ENCODE results near the gene DVL1. TPM values are rescaled to one million over a fixed set of nuclear protein-coding genes. Genes with fewer than 3 reads are reported as not detected.

Gene DVL1
- total and polyA plus RNA-seq, 10 of the 15 experiments (the other 5 are each of a cell fraction or from before 2014, with no cell fraction given), result 0.10 to 31.1 (median 4.6) TPM

- TF ChIP-seq ZNF592 (IDR thresholded peaks at IDR 0.05), result no peak
- no peak for TF ChIP-seq NKRF (conservative IDR thresholded peaks at IDR 0.05)
- no peak for TF ChIP-seq MEF2A (IDR thresholded peaks at IDR 0.05; ENCODE audit: insufficient read depth, low read depth, low read length)
Measured at GRCh38 chr1:1292851-1293250, 56.4 kb downstream of the DVL1 start (continued).

GRCh38 chr1:1292442-1292779, 56.8 kb downstream of the DVL1 start:
- Histone ChIP-seq H3K4me3 (no peak overlapping the region), H4K20me1 (ENCODE audit: control insufficient read depth, insufficient read depth) (no peaks in the 10 kb centered on the region), H2AFZ (ENCODE audit: control insufficient read depth, low read depth, low read length) (no peak overlapping the region), H3K4me2 (ENCODE audit: control insufficient read depth, insufficient read depth) (no peak overlapping the region), H3K79me2 (ENCODE audit: control insufficient read depth, insufficient read depth, low read length) (no peaks in the 10 kb centered on the region), H3K36me3 (ENCODE audit: control insufficient read depth in 2 of 2, insufficient read depth in 2 of 2, low read length in 1 of 2) (no peaks in the 10 kb centered on the region), H3K4me1 (ENCODE audit: control insufficient read depth, insufficient read depth, low read length) (no peaks in the 10 kb centered on the region), H3K27ac (ENCODE audit: control insufficient read depth, insufficient read depth) (no peak overlapping the region), H3K9me3 (replicated peaks; ENCODE audit: control insufficient read depth, insufficient read depth, low read length) (no peaks in the 10 kb centered on the region), H3K9ac (ENCODE audit: control insufficient read depth, insufficient read depth, low read length) (no peak overlapping the region), H3K27me3 (replicated peaks in 1 of 2; ENCODE audit: control insufficient read depth in 2 of 2, insufficient read depth in 2 of 2, low read length in 1 of 2) (no peaks in the 10 kb centered on the region)
- ATAC-seq, result no peak
- 69% methylated on average over 9 of the region's 9 CpGs for WGBS (ENCODE audit: insufficient coverage, insufficient replicate concordance, low lambda C conversion rate, missing lambda C conversion rate)
- in situ Hi-C loops (cut with MboI), result no loop called here
- SMC1A ChIA-PET (ENCODE audit: uncharacterized antibody, unreplicated experiment), result interaction anchor here (1.0 to 2.8 kb wide), 5 partner anchors 9 to 170 kb away, joined by 3 to 23 read pairs (median 4); no protein-coding TSS in a partner anchor
- intact Hi-C loops (cut with micrococcal nuclease; ENCODE audit: unreplicated experiment), result loop anchor here (2.0 kb wide), 1 partner anchor 308 kb away; no protein-coding TSS in a partner anchor
- no peak for FAIRE-seq
- POLR2A ChIA-PET, result interaction anchor here (1.0 to 1.2 kb wide), 2 partner anchors 42 to 170 kb away, joined by 4 read pairs; no protein-coding TSS in a partner anchor
- CTCF ChIA-PET, result interaction anchor here (0.6 to 2.7 kb wide), 15 partner anchors 11 to 309 kb away, joined by 3 to 57 read pairs (median 3); no protein-coding TSS in a partner anchor
- no TSS peak for BruUV-seq (replicated peaks)
- RAD21 ChIA-PET (ENCODE audit: unreplicated experiment), result interaction anchor here (0.7 to 3.1 kb wide), 13 partner anchors 42 to 310 kb away, joined by 3 to 63 read pairs (median 4); partner anchors contain the start of genes C1orf159 and TNFRSF18
- no peak for DNase-seq (ENCODE audit: low read depth, low spot score)
- TF ChIP-seq REST (IDR thresholded peaks at IDR 0.05; ENCODE audit: low read depth, low read length), result no peak
- TF ChIP-seq ZNF384 (IDR thresholded peaks at IDR 0.05; ENCODE audit: borderline replicate concordance, low read depth, low read length), result no peak
- no peak for TF ChIP-seq POLR2AphosphoS5 (IDR thresholded peaks at IDR 0.05; ENCODE audit: low read length)
- no peak for TF ChIP-seq SUPT20H (IDR thresholded peaks at IDR 0.05; ENCODE audit: borderline replicate concordance, control insufficient read depth, low read depth, low read length)
- no peak for TF ChIP-seq NR2C2 (IDR thresholded peaks at IDR 0.05; ENCODE audit: borderline replicate concordance, control insufficient read depth, insufficient read length, low read depth)
- TF ChIP-seq, protein P1, sequence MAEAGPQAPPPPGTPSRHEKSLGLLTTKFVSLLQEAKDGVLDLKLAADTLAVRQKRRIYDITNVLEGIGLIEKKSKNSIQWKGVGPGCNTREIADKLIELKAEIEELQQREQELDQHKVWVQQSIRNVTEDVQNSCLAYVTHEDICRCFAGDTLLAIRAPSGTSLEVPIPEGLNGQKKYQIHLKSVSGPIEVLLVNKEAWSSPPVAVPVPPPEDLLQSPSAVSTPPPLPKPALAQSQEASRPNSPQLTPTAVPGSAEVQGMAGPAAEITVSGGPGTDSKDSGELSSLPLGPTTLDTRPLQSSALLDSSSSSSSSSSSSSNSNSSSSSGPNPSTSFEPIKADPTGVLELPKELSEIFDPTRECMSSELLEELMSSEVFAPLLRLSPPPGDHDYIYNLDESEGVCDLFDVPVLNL (IDR thresholded peaks at IDR 0.05; ENCODE audit: low read depth, low read length), result no peak
- no peak for TF ChIP-seq NFXL1 (IDR thresholded peaks at IDR 0.05; ENCODE audit: borderline replicate concordance)
